CD4-positive, alpha-beta T cell treated with Interleukin-15 for 4 hours (primary cell): ENCODE measurements around the gene ZCCHC8.
"Not testable (repeated sequence)": the region's sequence is repeated elsewhere in the genome, so short reads cannot be mapped to it uniquely, and the experiment has no call there.

ENCODE experiments used
- DNase-seq: peaks from one replicate; pipeline ENCODE4 v3.0.0-alpha.2; 2020; ENCODE audit warnings: low spot score

Gene ZCCHC8

DNA sequence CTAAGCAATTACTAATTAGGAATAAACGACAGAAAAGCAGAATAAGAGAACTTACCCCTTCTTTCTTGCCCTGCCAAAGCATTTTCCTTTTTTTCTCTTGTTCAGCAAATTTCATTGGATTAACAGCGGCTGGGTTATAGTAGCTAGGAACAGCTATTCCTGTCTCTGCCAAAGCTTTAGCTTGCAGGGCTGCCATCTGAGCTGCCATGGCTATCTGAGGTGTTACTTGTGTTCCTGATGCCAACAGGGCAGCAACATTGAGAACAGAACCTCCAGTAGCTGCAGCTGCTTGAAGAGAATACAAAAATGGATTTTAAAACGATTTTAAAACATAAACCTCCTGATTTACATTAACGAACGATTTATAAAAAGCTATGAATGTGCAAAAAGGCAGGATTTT is 7.4 kb upstream of the ZCCHC8 start:
- no peak for DNase-seq

DNA sequence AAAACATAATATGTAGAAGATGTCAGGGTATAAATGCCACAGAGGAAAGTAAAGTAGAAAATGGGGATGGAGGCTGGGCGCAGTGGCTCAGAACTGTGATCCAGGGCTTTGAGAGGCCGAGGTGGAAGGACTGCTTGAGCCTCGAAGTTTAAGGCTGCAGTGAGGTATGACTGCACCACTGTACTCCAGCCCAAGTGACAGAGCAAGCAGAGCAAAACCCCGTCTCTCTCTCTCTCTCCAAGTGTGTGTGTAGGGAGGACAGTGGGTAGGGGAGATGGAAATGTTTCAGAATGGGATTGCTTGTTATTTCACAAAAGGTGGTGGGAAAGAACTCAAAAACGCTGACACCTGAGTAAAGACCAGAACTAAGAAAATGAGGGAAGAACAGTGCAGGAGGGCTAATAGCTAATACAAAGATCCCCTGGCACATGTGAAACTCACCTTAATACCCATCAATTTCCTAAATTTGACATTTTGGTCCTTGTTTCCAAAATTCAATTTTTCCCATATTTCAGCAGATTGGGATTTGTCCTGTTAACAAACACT is 5.7 kb upstream of the ZCCHC8 start:
- no peak for DNase-seq

DNA sequence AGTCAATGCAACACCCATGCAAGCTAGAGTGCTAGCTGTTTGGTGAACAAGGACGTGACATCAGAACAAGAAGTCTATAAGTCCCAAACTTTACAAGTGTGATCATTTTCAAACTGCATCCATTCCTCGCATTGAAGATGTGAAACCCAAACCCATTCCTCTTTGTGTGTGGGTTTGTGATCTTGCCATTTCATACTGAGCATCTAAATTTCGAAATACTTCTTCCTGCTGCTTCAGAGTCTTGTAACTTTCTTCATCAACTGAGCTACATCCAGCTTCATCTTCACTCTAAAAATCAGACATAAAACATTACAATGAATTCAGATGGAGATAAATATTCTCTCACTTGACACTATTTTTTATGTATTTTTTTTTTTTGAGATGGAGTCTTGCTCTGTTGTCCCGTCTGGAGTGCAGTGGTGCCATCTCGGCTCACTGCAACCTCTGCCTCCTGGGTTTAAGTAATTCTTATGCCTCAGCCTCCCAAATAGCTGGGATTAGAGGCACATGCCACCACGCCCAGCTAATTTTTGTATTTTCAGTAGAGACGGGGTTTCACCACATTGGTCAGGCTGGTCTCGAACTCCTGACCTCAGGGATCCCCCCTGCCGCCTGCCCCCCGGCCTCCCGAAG is 4.8 kb upstream of the ZCCHC8 start:
- DNase-seq = no peak

DNA sequence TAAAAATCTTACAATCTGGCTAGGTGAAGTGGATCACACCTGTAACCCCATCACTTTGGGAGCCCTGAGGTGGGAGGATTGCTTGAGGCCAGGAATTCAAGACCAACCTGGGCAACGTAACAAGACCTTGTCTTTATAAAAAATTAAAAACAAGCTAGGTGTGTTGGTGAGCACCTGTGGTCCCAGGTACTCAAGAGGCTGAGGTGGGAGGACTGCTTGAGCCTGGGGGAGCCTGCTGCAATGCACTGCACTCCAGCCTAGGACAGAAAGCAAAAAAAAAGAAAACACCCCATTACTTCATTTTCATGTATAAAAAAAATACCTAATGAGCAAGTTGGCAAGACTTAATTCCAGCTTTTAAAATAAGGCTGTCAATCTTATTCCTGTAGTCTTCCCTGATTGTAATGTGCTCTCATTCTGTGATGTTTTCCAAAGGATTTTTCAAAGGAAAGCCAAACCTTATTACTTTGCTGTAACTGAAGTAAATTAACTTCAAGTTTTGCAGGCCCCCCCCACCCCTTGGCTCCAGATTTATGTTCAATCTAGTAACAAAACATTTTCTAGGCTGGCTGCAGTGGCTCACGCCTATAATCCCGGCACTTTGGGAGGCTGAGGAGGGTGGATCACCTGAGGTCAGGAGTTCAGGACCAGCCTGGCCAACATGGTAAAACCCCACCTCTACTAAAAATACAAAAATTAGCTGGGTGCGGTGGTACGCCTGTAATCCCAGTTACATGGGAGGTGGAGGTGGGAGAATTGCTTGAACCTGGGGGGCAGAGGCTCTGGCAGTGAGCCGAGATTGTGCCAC is 3.3 kb upstream of the ZCCHC8 start:
- DNase-seq = no peak

DNA sequence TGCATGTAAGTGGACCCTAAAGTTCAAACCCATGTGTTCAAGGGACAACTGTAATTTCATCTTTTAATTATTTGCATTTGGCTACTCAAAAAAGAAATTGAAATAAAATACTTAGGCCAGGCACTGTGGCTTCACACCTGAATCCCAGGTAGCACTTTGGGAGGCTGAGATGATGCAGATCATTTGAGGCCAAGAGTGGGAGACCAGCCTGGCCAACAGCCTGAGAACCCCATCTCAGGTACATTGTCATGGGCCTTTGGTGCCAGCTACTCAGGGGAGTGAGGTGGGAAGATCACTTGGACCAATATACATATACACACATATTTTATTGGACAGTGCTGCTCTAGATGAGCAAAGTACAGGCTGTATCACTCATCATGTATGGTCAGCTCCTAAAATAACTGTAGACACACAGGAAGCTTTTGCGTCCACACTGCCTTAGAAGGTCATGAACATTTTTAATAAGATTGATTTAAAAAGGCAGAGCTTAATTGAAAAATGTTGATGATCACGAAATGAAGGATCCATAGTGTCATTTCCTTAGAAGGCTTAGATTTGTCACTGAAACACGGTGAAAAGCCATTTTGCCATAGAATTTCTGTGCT is 2.5 kb upstream of the ZCCHC8 start:
- no peak for DNase-seq

DNA sequence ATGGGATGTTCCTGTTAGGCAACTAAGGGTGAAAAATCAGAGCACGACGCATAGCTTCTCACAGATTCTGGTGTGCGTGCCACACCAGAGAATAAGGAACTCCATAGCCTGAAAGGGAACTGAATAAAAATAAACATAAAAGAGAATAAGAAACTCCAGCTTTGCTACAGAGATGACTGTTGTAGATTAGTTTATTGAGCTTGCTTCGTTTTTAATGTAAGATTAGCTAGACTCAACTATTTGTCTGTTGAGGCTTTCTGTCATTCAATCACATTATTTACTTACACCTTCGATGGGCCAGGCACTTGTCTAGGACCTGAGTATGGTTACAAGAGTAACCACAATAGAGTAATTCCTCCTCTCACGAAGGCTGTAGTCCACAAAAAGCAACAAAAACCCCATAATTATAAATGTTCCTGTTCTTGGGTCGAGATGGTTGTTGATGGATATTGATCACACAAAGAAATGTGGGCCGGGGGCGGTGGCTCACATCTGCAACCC is 807 bp upstream of the ZCCHC8 start:
- DNase-seq = no peak

DNA sequence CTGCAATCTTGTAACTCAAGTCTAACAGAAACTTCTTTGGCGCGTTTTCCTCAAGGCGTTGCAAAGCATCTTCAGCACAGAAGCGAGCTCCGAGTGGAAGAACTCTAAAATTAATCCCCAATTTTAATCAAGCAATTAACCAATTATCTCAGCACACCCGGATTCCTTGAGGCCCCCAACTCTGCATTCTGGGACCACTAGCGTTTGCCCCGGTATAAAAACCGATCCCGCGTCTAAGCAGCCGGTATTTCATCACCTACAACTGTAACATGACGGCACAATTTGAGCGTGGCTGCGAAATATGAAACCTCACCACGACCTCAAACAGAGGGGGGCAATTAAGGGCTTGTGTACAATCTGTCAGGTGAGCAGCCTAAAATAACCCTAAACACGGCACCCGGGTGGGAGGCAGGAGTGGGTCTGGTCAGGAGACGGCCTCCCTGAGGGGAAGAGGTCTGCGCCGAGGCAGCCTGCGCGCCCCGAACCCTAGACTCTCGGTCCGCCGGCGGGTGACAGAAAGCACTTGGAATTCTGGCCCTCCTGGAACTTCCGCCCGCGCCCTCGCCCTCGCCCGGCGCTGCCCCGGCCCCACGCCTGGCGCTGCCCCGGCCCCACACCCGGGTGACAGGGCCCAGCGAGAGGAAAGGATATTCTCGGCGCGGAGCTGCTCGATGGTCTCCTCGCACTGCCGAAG is 594 bp downstream of the ZCCHC8 start:
- DNase-seq = peak; percentile 31

DNA sequence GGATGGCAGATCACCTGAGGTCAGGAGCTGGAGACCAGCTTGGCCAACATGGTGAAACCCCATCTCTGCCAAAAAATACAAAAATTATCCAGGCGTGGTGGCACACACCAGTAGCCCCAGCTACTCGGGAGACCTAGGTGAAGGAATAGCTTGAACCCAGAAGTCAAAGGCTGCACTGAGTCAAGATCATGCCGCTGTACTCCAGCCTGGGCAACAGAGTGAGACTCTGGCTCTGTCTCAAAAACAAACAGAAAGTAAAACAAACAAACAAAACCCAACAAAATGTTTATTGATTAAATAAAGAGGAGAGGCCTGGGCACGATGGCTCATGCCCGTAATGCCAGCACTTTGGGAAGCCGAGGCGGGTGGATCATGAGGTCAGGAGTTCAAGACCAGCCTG is 5.5 kb downstream of the ZCCHC8 start:
- no peak for DNase-seq

DNA sequence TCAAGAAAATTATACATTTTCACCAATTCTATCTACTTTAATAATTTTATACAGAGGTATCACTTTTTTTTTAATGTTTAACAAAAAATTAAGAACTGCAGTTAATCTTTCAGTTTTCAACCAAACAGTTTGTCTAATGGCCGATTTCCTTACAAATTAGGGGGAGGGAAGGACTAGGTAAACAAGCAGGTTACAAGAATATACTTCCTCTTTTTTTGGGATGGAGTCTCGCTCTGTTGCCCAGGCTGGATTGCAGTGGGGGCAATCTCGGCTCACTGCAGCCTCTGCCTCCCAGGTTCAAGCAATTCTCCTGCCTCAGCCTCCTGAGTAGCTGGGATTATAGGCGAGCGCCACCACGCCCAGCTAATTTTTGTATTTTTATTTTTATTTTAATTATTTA is 7.5 kb downstream of the ZCCHC8 start:
- not testable (repeated sequence) for DNase-seq

DNA sequence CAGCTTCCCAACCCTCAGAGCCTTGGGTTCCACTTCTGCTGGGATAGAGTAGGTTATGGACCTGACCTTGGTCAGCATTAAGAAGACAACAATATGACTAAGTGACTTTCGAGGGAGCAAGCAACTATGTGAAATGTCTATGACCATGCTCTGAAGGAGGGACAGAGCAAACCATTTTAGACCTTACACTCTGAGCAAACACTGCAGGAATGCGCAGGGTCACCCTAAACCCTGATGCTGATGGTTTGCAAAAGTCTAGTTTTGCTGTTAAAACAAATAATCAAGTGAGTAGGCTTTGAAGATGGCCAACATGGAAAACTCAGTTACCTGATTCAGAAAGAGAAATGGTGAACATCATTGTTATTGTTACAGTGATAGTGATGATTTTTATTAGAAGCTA is 8.7 kb downstream of the ZCCHC8 start:
- DNase-seq = no peak

DNA sequence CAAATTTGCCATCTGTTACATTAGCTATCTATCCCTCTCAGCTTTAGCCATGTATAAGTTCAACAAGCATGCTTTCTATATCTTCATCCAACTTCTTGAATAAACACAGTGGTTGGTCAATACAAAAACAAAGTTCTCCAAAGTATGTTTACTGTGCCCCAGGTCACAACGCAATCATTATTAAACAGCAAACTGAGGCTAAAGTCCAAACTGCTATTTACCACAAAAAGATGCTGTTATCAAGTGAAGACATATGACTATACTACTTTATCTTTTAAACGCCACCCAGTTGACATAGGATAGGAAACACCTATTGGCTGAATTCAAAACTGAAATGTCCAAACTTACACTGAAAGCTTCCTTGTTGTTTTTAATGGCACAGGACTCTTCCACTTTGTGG is 11.7 kb downstream of the ZCCHC8 start:
- DNase-seq = no peak

DNA sequence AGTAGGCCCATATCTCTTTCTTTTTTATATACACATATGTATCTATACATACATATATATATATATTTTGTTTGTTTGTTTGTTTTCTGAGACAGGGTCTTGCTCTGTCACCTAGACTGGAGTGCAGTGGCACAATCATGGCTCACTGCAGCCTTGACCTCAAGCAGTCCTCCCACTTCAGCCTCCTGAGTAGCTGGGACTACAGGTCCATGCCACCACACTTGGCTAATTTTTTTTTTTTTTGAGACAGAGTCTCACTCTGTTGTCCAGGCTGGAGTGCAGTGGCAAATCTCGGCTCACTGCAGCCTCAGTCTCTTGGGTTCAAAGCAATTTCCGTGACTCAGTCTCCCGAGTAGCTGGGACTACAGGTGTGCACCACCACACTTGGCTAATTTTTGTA is 12.9 kb downstream of the ZCCHC8 start:
- DNase-seq = not testable (repeated sequence)

DNA sequence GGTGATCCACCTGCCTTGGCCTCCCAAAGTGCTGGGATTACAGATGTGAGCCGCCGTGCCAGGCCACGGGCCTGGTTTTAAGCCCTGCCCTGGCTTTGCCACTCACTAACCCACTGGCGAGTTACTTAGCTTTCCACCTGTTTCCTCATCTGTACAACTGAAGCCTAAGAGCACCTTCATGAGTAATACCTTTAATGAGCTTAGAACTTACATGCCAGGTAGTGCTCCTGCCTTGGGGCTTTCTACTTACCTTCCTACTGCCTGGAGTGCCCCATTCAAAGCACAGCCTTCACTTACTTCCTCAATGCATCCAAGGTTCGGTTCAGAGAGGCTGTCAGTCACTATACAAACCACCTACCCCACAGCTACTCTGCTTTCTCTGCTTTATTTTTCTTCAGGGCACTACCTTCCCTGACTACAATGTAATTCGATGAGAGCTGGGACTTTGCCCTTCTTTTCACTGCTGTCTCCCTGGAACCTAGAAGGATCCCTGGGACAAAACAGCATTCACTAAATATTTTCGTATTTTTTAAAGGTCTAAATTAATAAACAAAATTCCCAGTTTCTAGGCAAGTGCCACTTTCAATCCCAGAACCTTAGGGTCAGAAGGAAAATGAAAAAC is 13.8 kb downstream of the ZCCHC8 start:
- DNase-seq = no peak

DNA sequence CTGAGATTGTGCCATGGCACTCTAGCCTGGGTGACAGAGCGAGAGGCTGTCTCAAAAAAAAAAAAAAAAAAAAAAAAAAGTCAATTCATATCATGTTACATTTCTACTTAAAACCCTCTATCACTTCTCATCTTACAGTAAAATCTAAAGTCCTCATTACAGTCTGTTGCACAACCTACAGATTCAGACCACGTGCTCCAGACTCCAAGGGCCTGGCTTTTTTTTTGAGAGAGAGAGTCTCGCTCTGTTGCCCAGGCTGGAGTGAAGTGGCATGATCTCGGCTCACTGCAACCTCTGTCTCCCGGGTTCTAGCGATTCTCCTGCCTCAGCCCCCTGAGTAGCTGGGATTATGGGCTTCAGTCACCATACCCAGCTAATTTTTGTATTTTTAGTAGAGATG is 14.4 kb downstream of the ZCCHC8 start:
- DNase-seq = not testable (repeated sequence)

DNA sequence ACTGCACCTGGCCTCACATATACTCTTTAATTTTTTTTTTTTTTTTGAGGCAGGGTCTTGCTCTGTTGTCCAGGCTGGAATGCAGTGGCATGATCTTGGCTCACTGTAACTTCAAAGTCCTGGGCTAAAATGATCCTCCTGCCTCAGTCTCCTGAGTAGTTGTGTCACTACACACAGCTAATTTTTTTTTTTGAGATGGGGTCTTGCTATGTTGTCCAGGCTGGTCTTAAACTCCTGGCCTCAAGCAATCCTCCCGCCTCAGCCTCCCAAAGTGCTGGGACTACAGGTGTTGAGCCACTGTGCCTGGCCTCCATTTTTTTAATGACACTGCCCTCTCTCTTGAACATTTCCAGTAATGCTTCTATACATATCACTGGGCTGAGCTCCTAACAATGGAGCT is 16.3 kb downstream of the ZCCHC8 start:
- not testable (repeated sequence) for DNase-seq

DNA sequence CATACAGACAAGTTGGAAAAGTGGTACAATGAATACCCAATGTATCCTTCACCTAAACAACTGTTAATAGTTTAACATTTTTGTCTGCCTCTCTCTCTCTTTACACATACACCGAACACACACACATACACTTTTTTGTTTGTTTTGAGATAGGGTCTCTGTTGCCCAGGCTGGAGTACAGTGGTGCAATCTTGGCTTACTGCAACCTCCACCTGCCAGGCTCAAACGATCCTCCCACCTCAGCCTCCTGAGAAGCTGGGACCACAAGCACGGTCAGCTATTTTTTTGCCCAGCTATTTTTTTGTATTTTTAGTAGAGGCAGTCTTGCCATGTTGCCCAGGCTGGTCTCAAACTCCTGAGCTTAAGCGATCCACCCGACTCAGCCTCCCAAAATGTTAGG is 16.8 kb downstream of the ZCCHC8 start:
- DNase-seq = no peak

DNA sequence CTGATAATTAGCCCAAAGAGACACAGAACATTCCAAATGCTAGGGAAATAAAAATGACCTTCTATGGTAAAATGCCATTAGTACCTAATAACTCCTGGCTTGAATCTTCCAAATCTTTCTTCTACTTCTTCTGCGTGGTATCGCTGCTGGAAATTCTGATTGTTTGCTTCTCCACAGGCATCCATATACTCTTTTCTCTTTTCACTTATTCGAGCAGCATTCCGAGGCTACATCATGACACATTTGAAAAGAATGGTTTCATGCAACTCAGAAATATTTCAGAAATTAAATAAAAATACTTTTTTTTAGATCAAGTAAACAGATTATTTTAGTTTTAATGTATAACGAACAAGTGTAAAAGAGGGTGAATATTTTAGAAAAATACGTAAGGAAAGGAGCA is 18.9 kb downstream of the ZCCHC8 start:
- no peak for DNase-seq

DNA sequence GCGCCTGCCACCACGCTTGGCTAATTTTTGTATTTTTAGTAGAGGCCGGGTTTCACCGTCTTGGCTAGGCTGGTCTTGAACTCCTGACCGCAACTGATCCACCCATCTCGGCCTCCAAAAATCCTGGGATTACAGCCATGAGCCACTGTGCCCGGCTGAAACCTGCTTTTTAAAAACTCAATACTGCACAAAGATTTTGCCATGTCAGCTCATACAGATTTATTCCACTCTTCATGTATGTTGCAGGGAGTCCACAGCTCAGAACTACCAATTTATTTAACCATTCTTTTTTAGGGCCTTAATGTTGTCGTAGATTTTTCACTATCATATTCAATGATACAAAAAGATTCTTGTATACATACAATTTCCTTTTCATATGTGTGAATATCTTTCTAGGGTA is 20.0 kb downstream of the ZCCHC8 start:
- DNase-seq = no peak

DNA sequence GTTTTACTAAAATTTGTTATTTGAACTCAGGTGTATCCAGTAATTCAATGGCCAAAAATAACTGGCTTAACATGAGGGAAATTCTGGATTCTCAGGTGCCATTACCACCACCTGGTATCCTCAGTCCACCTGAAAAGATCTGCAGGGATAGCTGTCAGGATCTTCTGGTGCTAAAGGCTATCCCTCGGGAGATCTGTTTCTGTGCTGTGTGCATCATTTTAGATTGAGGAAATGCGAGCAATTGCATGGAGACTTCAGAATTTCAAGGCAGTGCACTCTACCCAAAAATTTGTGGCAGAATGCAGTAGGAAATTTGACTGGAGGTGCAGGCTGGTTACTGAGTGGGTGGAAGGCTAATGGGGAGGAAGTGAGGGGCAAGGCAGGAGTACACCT is 26.4 kb downstream of the ZCCHC8 start:
- no peak for DNase-seq

DNA sequence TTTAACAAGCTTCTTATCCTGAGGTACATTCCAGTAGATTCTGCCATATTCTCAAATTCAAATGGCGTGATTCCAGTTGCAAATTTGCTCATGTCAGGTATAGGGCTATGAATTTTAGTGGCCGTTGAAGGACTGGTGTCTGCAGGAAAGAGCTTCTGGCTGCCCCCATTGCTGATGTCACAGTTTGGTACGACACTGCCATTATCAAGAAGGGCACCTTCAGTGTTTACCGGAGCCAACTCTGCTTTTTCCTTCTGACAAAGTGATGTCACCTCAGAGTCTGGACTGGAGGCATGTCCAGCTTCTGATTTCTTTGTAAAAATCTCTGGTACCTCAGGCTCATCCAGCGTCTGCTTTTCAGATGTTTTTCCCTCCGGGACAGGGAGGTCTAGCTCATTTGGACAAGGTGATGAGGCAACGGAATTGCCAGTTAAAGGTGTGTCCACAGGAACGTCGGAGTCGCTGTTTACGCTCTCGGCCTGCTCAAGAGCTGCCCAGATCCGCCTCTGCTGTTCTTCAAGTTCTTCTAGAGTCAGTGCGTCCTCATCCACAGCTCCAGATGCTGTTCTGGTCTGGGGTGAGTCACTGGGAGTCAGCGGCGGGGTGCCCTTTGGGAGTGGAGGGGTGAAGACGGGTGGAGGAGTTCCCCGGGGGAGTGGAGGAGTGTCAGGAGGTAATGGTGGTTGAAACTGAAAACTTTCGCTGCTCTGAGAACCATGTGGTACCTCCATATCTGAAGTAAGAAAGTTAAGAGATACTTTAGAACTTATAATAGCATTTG is 27.0 kb downstream of the ZCCHC8 start:
- DNase-seq = no peak
